A549 (cell line): ENCODE results near the gene SUPT3H. TPM values are rescaled to one million over a fixed set of nuclear protein-coding genes. Genes with fewer than 3 reads are reported as not detected.

ENCODE experiments used
- ATAC-seq, 2 experiments: fragments of 200-7000 bp in 1 of 2; fragments of >200 bp in 1 of 2; cut with Nextera tagmentation in 1 of 2; cut with Tn5 transposase in 1 of 2; 3 replicates each; pipeline versions ENCODE4 v1.8.0 to v1.9.1; 2018 to 2020; ENCODE audit warnings: mild to moderate bottlenecking in 1 of 2, moderate library complexity in 1 of 2
- CTCF ChIA-PET: fragments of 300-600 bp; sonication (Branson Sonifier 250); formaldehyde crosslinking; extraction: SDS; loops from one replicate; lab custom pipeline; 2021; ENCODE audit warnings: antibody characterized with exemption, inconsistent platforms; lab: Yijun Ruan, JAX
- POLR2A ChIA-PET: fragments of 350-600 bp; formaldehyde crosslinking; extraction: SDS; loops from one replicate; lab custom pipeline; 2021; ENCODE audit warnings: antibody characterized with exemption, inconsistent platforms; lab: Yijun Ruan, JAX
- DNase-seq, 2 experiments: peaks; one replicate each; pipeline versions ENCODE4 v3.0.0 to v3.0.0-alpha.2; 2011 to 2016; ENCODE audit warnings: low read depth in 1 of 2, low spot score in 1 of 2
- FAIRE-seq: peaks from 2 replicates; lab custom pipeline; 2011; peaks lifted over from hg19 to GRCh38; lab: Jason Lieb, UNC
- H3K27ac ChIP-seq, 2 experiments: fragments of >200 bp; sonication (Bioruptor Twin); formaldehyde crosslinking; 3 replicates each; pipeline ENCODE4 v1.5.1; 2016 to 2017
- H3K4me1 ChIP-seq: fragments of >200 bp; sonication (Bioruptor Twin); formaldehyde crosslinking; 3 replicates; pipeline ENCODE4 v1.6.1; 2016
- H3K4me2 ChIP-seq: fragments of >200 bp; sonication (Bioruptor Twin); formaldehyde crosslinking; 3 replicates; pipeline ENCODE4 v1.6.1; 2016
- H3K4me3 ChIP-seq: fragments of >200 bp; sonication (Bioruptor Twin); formaldehyde crosslinking; 3 replicates; pipeline ENCODE4 v1.5.1; 2016
- H3K9me3 ChIP-seq: fragments of >200 bp; sonication (Bioruptor Twin); formaldehyde crosslinking; 3 replicates; pipeline ENCODE4 v1.6.1; 2016
- EHF ChIP-seq: fragments of 250-450 bp; sonication (Bioruptor Pico); IDR thresholded peaks from 2 replicates; pipeline ENCODE4 v1.5.0; 2020; ENCODE audit warnings: mild to moderate bottlenecking
- EP300 ChIP-seq, 2 experiments: fragments of >200 bp; sonication (Bioruptor Twin); formaldehyde crosslinking; IDR thresholded peaks; 2 replicates in 1 of 2; 3 replicates in 1 of 2; pipeline ENCODE4 v1.6.1; 2016 to 2017
- FOXS1 ChIP-seq: fragments of 250-450 bp; sonication (Bioruptor Pico); IDR thresholded peaks from 2 replicates; pipeline ENCODE4 v1.5.0; 2020; ENCODE audit warnings: mild to moderate bottlenecking, moderate library complexity
- HMGXB4 ChIP-seq: fragments of 250-450 bp; sonication (Bioruptor Pico); IDR thresholded peaks from 2 replicates; pipeline ENCODE4 v1.5.0; 2021; ENCODE audit warnings: mild to moderate bottlenecking, moderate library complexity, borderline replicate concordance
- HOXB5 ChIP-seq: fragments of 250-450 bp; sonication (Bioruptor Pico); IDR thresholded peaks from 2 replicates; pipeline ENCODE4 v1.5.0; 2020; ENCODE audit warnings: mild to moderate bottlenecking, moderate library complexity
- NFE2L2 ChIP-seq: fragments of 150-350 bp; conservative IDR thresholded peaks from 2 replicates; pipeline ENCODE4 v1.6.1; 2014; ENCODE audit warnings: low read length
- POLR2AphosphoS2 ChIP-seq: conservative IDR thresholded peaks from 2 replicates; pipeline ENCODE4 v1.6.1; 2012; ENCODE audit warnings: low read length, improper control_type of control experiment, inconsistent platforms
- RAD21 ChIP-seq, 2 experiments: fragments of >200 bp in 1 of 2; sonication (Bioruptor Twin) in 1 of 2; formaldehyde crosslinking in 1 of 2; IDR thresholded peaks in 1 of 2; conservative IDR thresholded peaks in 1 of 2; 2 replicates in 1 of 2; 3 replicates in 1 of 2; pipeline ENCODE4 v1.6.1; 2012 to 2018; ENCODE audit warnings: inconsistent platforms in 1 of 2
- SMC3 ChIP-seq: fragments of >200 bp; sonication (Bioruptor Twin); formaldehyde crosslinking; IDR thresholded peaks from 3 replicates; pipeline ENCODE4 v1.6.1; 2018; ENCODE audit warnings: inconsistent platforms
- TP53 ChIP-seq: fragments of 250-450 bp; sonication (Bioruptor Pico); IDR thresholded peaks from 2 replicates; pipeline ENCODE4 v1.5.0; 2021; ENCODE audit warnings: mild to moderate bottlenecking, moderate library complexity
- ZNF302 ChIP-seq: fragments of 250-450 bp; sonication (Bioruptor Pico); IDR thresholded peaks from 2 replicates; pipeline ENCODE4 v1.9.0; 2021; ENCODE audit warnings: inconsistent platforms, mild to moderate bottlenecking, moderate library complexity
- ZSCAN20 ChIP-seq: fragments of 250-450 bp; sonication (Bioruptor Pico); IDR thresholded peaks from 2 replicates; pipeline ENCODE4 v1.8.0; 2022; ENCODE audit warnings: mild to moderate bottlenecking, moderate library complexity
- WGBS: methylation state at CpG from one replicate; pipeline ENCODE4 v1.1.6; 2017; ENCODE audit errors: missing lambda C conversion rate; 5-methylcytosine and 5-hydroxymethylcytosine counted together
- polyA plus RNA-seq, 4 experiments: library from polyadenylated mRNA; depleted of rRNA in 3 of 4; stranded (reverse); fragments of >200 nt; fragmentation: RNase III in 1 of 4; extraction: RNeasy Plus Mini Kit Qiagen cat#74134 plus additional on column Dnase treatment in 1 of 4; gene quantifications; 2 replicates in 3 of 4; 3 replicates in 1 of 4; pipeline ENCODE4 v1.2.3, GENCODE V29; 2011 to 2017
- TF ChIP-seq, protein P1 (sequence below): fragments of 200-600 bp; sonication (generic); IDR thresholded peaks from 2 replicates; pipeline ENCODE4 v1.6.1; 2016; ENCODE audit warnings: antibody characterized with exemption, mild to moderate bottlenecking, moderate library complexity
- TF ChIP-seq, protein P2 (sequence below): fragments of >200 bp; sonication (Bioruptor Twin); formaldehyde crosslinking; IDR thresholded peaks from 2 replicates; pipeline ENCODE4 v1.6.1; 2016
- TF ChIP-seq, protein P3 (sequence below): fragments of 250-450 bp; sonication (Bioruptor Pico); IDR thresholded peaks from 2 replicates; pipeline ENCODE4 v1.5.0; 2020; ENCODE audit warnings: low read depth, mild to moderate bottlenecking, moderate library complexity

SUPT3H gene
- polyA plus RNA-seq, 2 of the 4 experiments (the other 2 are of a cell fraction) = 4.3 to 6.2 TPM

GRCh38 chr6:45076217-45076930 is 301.4 kb downstream of the SUPT3H start (continued):
- TF ChIP-seq HMGXB4 (CRISPR knock-in tag) = no peak
- TF ChIP-seq, protein P1, sequence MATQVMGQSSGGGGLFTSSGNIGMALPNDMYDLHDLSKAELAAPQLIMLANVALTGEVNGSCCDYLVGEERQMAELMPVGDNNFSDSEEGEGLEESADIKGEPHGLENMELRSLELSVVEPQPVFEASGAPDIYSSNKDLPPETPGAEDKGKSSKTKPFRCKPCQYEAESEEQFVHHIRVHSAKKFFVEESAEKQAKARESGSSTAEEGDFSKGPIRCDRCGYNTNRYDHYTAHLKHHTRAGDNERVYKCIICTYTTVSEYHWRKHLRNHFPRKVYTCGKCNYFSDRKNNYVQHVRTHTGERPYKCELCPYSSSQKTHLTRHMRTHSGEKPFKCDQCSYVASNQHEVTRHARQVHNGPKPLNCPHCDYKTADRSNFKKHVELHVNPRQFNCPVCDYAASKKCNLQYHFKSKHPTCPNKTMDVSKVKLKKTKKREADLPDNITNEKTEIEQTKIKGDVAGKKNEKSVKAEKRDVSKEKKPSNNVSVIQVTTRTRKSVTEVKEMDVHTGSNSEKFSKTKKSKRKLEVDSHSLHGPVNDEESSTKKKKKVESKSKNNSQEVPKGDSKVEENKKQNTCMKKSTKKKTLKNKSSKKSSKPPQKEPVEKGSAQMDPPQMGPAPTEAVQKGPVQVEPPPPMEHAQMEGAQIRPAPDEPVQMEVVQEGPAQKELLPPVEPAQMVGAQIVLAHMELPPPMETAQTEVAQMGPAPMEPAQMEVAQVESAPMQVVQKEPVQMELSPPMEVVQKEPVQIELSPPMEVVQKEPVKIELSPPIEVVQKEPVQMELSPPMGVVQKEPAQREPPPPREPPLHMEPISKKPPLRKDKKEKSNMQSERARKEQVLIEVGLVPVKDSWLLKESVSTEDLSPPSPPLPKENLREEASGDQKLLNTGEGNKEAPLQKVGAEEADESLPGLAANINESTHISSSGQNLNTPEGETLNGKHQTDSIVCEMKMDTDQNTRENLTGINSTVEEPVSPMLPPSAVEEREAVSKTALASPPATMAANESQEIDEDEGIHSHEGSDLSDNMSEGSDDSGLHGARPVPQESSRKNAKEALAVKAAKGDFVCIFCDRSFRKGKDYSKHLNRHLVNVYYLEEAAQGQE = no peak
- TF ChIP-seq, protein P2, sequence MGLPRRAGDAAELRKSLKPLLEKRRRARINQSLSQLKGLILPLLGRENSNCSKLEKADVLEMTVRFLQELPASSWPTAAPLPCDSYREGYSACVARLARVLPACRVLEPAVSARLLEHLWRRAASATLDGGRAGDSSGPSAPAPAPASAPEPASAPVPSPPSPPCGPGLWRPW = no peak
- TF ChIP-seq, all 56 proteins: peak for 0

DNA sequence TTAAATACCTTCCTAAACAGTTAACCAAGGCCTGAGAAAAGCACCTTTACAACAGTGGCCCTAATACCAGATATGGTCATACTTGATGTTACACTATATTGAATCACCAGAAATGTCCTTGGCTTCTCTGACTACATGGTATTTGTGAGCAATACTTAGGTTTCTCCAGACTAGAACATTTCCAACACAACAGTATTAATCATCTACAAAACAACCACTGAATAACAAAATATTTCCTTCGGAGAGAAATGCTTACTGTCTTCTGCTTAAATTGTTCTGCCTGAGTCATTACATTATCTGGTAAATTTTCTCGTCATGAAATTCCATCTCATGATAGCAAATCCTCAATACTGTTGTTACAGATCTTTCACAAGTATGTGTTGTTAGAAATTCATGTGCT is 302.5 kb downstream of the SUPT3H start:
- 0 out of 3 replicates have a peak, but pooled peaks cover 3% of the 10 kb centered on the region for H3K4me1 ChIP-seq
- H3K27ac ChIP-seq = no peak overlapping the region
- CTCF ChIA-PET = no interaction called here
- no peak for FAIRE-seq
- no peak overlapping the region for H3K4me3 ChIP-seq
- POLR2A ChIA-PET = no interaction called here
- H3K4me2 ChIP-seq = peak overlapping the region; percentile 19; the same call in 1 of the 3 replicates
- 27% methylated on average over 2 of the region's 2 CpGs for WGBS
- peak; percentile 24 to 41; a peak in 3 of 6 replicates for ATAC-seq
- H3K9me3 ChIP-seq = no peaks in the 10 kb centered on the region
- TF ChIP-seq NFE2L2 (no peak), TP53 (CRISPR knock-in tag) (no peak), SMC3 (no peak), ZNF302 (no peak), HOXB5 (CRISPR knock-in tag) (no peak), FOXS1 (CRISPR knock-in tag) (no peak), EP300 (IDR thresholded peaks at IDR 0.05) (no peak), ZSCAN20 (CRISPR knock-in tag) (no peak), POLR2AphosphoS2 (no peak), RAD21 (conservative IDR thresholded peaks at IDR 0.05 in 1 of 2, IDR thresholded peaks at IDR 0.05 in 1 of 2) (no peak), EHF (CRISPR knock-in tag) (no peak), HMGXB4 (CRISPR knock-in tag) (no peak)
- TF ChIP-seq, protein P3, sequence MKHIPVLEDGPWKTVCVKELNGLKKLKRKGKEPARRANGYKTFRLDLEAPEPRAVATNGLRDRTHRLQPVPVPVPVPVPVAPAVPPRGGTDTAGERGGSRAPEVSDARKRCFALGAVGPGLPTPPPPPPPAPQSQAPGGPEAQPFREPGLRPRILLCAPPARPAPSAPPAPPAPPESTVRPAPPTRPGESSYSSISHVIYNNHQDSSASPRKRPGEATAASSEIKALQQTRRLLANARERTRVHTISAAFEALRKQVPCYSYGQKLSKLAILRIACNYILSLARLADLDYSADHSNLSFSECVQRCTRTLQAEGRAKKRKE (CRISPR knock-in tag) = no peak
- DNase-seq = peak in 1 of 2 experiments; percentile 17
